GM18907 (cell line): Measurements from ENCODE around the gene COMMD3.
A peak's percentile ranks its signal among the peaks of the same experiment; 100 is the strongest.

Experiments
- ATAC-seq: cut with Tn5 transposase; IDR thresholded peaks from one replicate; pipeline ENCODE4 v1.9.1; 2021; ENCODE audit warnings: mild to moderate bottlenecking, moderate library complexity; ENCODE audit not compliant: unreplicated experiment

Gene COMMD3

GRCh38 chr10:22319547-22319979, 3.4 kb downstream of the COMMD3 start:
- no peak for ATAC-seq

- ATAC-seq = no peak
These were observed 3.9 kb downstream of the COMMD3 start for GRCh38 chr10:22319980-22320558.

GRCh38 chr10:22320591-22321155, 4.5 kb downstream of the COMMD3 start, which contains the start of gene BMI1:
Gene BMI1 (plus strand): TSS chr10:22321099. CDS start chr10:22326450, 5,351 bp downstream.
- peak; percentile 15 for ATAC-seq

- peak; percentile 26 for ATAC-seq
These were observed 5.2 kb downstream of the COMMD3 start for GRCh38 chr10:22321156-22321923.

- ATAC-seq = no peak
These were observed 5.9 kb downstream of the COMMD3 start for GRCh38 chr10:22321924-22322640.

- ATAC-seq = no peak
These were observed 6.5 kb downstream of the COMMD3 start for GRCh38 chr10:22322641-22323160.

- no peak for ATAC-seq
These were observed 7.5 kb downstream of the COMMD3 start for GRCh38 chr10:22323538-22324305.

GRCh38 chr10:22324413-22324812, 8.2 kb downstream of the COMMD3 start:
- no peak for ATAC-seq

GRCh38 chr10:22324893-22325271, 8.7 kb downstream of the COMMD3 start:
- ATAC-seq = no peak

GRCh38 chr10:22325272-22326144, 9.3 kb downstream of the COMMD3 start:
- ATAC-seq = peak; percentile 52

- no peak for ATAC-seq
These were observed 10.0 kb downstream of the COMMD3 start for GRCh38 chr10:22326145-22326702.

GRCh38 chr10:22329150-22329549, 13.0 kb downstream of the COMMD3 start:
- no peak for ATAC-seq

GRCh38 chr10:22332116-22332692, 16.0 kb downstream of the COMMD3 start:
- ATAC-seq = no peak

GRCh38 chr10:22333167-22333974, 17.2 kb downstream of the COMMD3 start:
- no peak for ATAC-seq

GRCh38 chr10:22333975-22334282, 17.7 kb downstream of the COMMD3 start:
- no peak for ATAC-seq

GRCh38 chr10:22334414-22335172, 18.4 kb downstream of the COMMD3 start:
- ATAC-seq = no peak

- ATAC-seq = peak; percentile 62
These were observed 19.2 kb downstream of the COMMD3 start for GRCh38 chr10:22335173-22335933.
